Measurements from ENCODE around the gene SMARCC1.
"Not testable (repeated sequence)": the region's sequence is repeated elsewhere in the genome, so short reads cannot be mapped to it uniquely, and the experiment has no call there.

The SMARCC1 gene

DNA sequence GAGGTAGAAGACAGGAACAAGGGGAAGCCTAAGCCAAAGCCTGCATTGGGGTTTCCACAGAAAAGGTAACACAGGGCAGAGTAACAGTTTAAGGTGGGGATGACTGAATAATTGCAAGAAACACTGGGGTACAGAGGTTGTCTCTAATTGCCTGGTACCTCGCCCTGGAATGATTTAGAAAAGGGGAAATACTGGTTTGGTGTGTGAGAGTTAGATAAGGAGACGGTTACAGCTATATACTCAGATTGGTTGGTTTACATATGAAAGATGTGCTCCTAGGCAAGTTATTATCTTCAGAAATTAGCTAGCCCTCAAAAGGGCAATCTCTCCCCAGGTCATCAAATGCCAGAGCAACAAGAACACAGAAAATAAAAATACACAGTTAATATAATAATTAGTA, 58.8 kb downstream of the SMARCC1 start:
- in situ Hi-C loops (cut with MboI; ENCODE audit: low sequenced_read_pairs, unreplicated experiment) = no loop called here
- no peak for DNase-seq (ENCODE audit: low spot score)
- TF ChIP-seq, protein P1, sequence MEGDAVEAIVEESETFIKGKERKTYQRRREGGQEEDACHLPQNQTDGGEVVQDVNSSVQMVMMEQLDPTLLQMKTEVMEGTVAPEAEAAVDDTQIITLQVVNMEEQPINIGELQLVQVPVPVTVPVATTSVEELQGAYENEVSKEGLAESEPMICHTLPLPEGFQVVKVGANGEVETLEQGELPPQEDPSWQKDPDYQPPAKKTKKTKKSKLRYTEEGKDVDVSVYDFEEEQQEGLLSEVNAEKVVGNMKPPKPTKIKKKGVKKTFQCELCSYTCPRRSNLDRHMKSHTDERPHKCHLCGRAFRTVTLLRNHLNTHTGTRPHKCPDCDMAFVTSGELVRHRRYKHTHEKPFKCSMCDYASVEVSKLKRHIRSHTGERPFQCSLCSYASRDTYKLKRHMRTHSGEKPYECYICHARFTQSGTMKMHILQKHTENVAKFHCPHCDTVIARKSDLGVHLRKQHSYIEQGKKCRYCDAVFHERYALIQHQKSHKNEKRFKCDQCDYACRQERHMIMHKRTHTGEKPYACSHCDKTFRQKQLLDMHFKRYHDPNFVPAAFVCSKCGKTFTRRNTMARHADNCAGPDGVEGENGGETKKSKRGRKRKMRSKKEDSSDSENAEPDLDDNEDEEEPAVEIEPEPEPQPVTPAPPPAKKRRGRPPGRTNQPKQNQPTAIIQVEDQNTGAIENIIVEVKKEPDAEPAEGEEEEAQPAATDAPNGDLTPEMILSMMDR (IDR thresholded peaks at IDR 0.05; ENCODE audit: borderline replicate concordance, control extremely low read depth, extremely low read depth, insufficient read depth, missing control alignments) = no peak

DNA sequence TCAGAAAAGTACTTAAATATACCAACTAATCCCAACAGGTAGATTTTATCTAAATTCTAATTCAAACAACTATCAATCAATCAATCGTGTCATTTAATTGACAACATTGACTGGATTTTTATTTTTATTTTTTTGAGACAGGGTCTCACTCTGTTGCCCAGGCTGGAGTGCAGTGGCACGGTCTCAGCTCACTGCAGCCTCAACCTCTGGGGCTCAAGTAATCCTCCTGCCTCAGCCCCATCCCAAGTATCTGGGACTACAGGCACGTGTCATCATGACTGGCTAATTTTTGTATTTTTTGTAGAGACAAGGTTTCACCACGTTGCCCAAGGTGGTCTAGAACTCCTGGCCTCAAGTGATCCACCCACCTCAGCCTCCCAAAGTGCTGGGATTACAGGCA, 64.2 kb downstream of the SMARCC1 start:
- DNase-seq (ENCODE audit: low spot score); in situ Hi-C loops (cut with MboI; ENCODE audit: low sequenced_read_pairs, unreplicated experiment): not testable (repeated sequence)

DNA sequence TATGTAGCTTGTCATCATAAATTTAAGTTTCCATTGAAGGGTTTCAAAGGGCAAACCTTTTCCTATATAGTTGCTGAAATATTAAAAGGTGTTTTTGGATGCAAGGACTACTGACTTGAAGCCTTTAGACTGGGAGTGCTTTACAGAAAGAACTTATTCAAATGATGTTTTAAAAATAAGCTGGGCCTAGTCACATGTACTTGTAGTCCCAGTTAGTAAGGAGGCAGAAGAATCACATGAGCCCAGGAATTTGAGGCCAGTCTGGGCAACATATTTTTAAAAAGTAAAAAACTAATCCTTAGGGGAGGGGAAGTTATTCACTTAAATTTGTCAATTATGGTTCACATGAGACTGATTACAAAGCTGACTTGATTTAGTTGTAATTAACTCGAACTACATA, 65.0 kb downstream of the SMARCC1 start:
- in situ Hi-C loops (cut with MboI; ENCODE audit: low sequenced_read_pairs, unreplicated experiment) = no loop called here
- DNase-seq (ENCODE audit: low spot score) = no peak
- TF ChIP-seq, protein P1 (IDR thresholded peaks at IDR 0.05; ENCODE audit: borderline replicate concordance, control extremely low read depth, extremely low read depth, insufficient read depth, missing control alignments) = no peak

DNA sequence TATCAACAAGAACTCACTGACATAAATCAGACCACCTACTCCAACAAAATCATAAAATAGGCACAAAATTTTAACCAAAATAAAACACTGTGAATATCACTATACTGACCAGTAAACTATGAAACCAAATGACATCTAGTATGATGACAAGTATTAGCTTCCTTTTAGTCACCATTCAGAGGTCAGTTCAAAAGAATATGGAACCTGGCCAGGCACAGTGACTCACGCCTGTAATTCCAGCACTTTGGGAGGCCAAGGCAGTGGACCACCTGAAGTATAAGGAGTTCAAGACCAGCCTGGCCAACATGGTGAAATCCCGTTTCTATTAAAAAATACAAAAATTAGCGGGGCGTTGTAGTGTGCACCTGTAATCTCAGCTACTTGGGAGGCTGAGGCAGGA, 65.8 kb downstream of the SMARCC1 start:
- DNase-seq (ENCODE audit: low spot score) = no peak
- TF ChIP-seq, protein P1 (IDR thresholded peaks at IDR 0.05; ENCODE audit: borderline replicate concordance, control extremely low read depth, extremely low read depth, insufficient read depth, missing control alignments) = no peak
- in situ Hi-C loops (cut with MboI; ENCODE audit: low sequenced_read_pairs, unreplicated experiment) = no loop called here

DNA sequence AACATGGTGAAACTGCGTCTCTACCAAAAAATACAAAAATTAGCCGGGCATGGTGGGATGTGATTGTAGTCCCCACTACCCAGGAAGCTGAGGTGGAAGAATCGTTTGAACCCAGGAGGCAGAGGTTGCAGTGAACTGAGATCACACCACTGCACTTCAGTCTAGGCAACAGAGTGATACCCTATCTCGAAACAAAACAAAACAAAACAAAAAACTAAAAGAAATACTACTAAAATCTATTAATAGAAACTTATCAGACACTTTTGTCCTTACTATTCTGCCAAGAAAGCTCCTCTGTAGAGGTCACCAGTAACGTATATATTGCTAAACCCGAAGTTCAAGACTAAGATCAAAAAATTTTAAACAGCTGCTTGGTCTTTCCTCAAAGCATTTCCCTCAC, 67.1 kb downstream of the SMARCC1 start:
- in situ Hi-C loops (cut with MboI; ENCODE audit: low sequenced_read_pairs, unreplicated experiment) = no loop called here

DNA sequence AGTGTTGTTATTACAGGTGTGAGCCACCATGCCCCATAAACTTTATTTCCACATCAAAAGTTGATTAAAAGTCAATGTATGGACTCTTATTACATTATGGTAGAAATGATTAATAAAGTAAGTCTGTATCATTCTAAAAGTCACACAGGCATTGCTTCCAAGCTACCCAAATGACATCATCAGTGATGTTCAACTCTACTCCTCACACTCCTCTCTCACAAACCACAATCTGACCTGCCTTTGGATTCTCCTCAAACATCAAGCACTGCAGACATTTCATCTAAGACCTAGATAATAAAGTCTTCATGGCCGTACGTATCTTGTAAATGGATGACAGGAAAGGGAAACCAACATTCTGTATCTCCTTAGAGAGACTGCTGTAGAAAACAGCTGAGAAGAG, 68.0 kb downstream of the SMARCC1 start:
- in situ Hi-C loops (cut with MboI; ENCODE audit: low sequenced_read_pairs, unreplicated experiment) = no loop called here

More for the DNA sequence above, 67.1 kb downstream of the SMARCC1 start:
- TF ChIP-seq, protein P1 (IDR thresholded peaks at IDR 0.05; ENCODE audit: borderline replicate concordance, control extremely low read depth, extremely low read depth, insufficient read depth, missing control alignments) = no peak
- no peak for DNase-seq (ENCODE audit: low spot score)

DNA sequence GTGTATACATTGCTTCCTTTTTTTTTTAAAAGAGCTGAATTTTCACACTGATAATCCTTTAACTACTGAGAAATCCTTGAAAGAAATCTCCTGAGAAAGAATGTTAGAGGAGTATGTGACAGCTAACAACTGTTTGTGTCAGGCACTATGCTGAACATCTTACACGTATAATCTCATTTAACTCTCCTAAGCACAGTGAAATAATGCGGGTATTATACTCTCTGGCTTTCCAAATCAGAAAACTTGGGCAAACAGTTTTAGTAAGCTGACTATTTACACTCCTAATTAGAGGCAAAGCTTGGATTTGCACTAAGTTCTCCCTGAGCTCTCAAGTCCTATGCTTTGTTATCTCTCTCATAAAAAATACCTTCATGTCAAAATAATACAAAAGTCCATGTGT, 69.3 kb downstream of the SMARCC1 start:
- TF ChIP-seq, protein P1 (IDR thresholded peaks at IDR 0.05; ENCODE audit: borderline replicate concordance, control extremely low read depth, extremely low read depth, insufficient read depth, missing control alignments) = no peak
- in situ Hi-C loops (cut with MboI; ENCODE audit: low sequenced_read_pairs, unreplicated experiment) = no loop called here
- no peak for DNase-seq (ENCODE audit: low spot score)

More for the DNA sequence above, 68.0 kb downstream of the SMARCC1 start:
- no peak for DNase-seq (ENCODE audit: low spot score)
- TF ChIP-seq, protein P1 (IDR thresholded peaks at IDR 0.05; ENCODE audit: borderline replicate concordance, control extremely low read depth, extremely low read depth, insufficient read depth, missing control alignments) = no peak

All from GM13976 (cell line).